Measurements from ENCODE around the gene NPHS2.
A peak's percentile ranks its signal among the peaks of the same experiment; 100 is the strongest.
"Not testable (repeated sequence)": the region's sequence is repeated elsewhere in the genome, so short reads cannot be mapped to it uniquely, and the experiment has no call there.

NPHS2 gene

GRCh38 chr1:179547021-179547535 lies 28.7 kb downstream of the NPHS2 start:
- DNase-seq = no peak

GRCh38 chr1:179545321-179545720 lies 30.4 kb downstream of the NPHS2 start:
- no peak for DNase-seq

- DNase-seq = no peak
These were observed 34.0 kb downstream of the NPHS2 start for GRCh38 chr1:179541774-179542173.

GRCh38 chr1:179530352-179530751 lies 45.4 kb downstream of the NPHS2 start:
- no peak for DNase-seq

- DNase-seq = no peak
These were observed 46.1 kb downstream of the NPHS2 start for GRCh38 chr1:179529482-179530195.

GRCh38 chr1:179518544-179518943 lies 57.2 kb downstream of the NPHS2 start:
- DNase-seq = not testable (repeated sequence)

GRCh38 chr1:179516976-179517705 lies 58.6 kb downstream of the NPHS2 start:
- DNase-seq = no peak

- DNase-seq = peak in 1 of 5 experiments; percentile 15
These were observed 65.7 kb downstream of the NPHS2 start for GRCh38 chr1:179510038-179510437.

- no peak for DNase-seq
These were observed 66.4 kb downstream of the NPHS2 start for GRCh38 chr1:179509384-179509783.

GRCh38 chr1:179506199-179506598 lies 69.5 kb downstream of the NPHS2 start:
- no peak for DNase-seq

All from T-helper 2 cell (primary cell).